CD14-positive monocyte (primary cell): ENCODE data around the gene LRRC18. TPM values are rescaled to one million over a fixed set of nuclear protein-coding genes. Genes with fewer than 3 reads are reported as not detected.
A peak's percentile ranks its signal among the peaks of the same experiment; 100 is the strongest.

Experiments used
- DNase-seq, 3 donors: peaks; one replicate each; pipeline ENCODE4 v3.0.0-alpha.2; 2011 to 2022
- H2AFZ ChIP-seq: 2 replicates; pipeline ENCODE4 v1.6.0; 2012; ENCODE audit warnings: mild to moderate bottlenecking, low read depth, low read length, inconsistent platforms; ENCODE audit not compliant: insufficient read depth, poor library complexity, severe bottlenecking
- H3K27ac ChIP-seq, 2 donors: 1 replicate in 1 of 2; 2 replicates in 1 of 2; pipeline ENCODE4 v1.5.1; 2012 to 2013; ENCODE audit warnings: low read length in 2 of 2, control low read depth in 1 of 2, inconsistent platforms in 1 of 2, low read depth in 1 of 2, mild to moderate bottlenecking in 1 of 2
- H3K27me3 ChIP-seq, 2 donors: one replicate each; pipeline versions ENCODE4 v1.6.0 to v1.6.1; 2011 to 2013; ENCODE audit warnings: low read length in 2 of 2; ENCODE audit not compliant: control insufficient read depth in 2 of 2, insufficient read depth in 2 of 2
- H3K36me3 ChIP-seq, 2 donors: replicated peaks in 1 of 2; 1 replicate in 1 of 2; 2 replicates in 1 of 2; pipeline versions ENCODE4 v1.5.1 to v1.6.1; 2012 to 2013; ENCODE audit warnings: low read length in 2 of 2, control low read depth in 1 of 2, inconsistent platforms in 1 of 2, mild to moderate bottlenecking in 1 of 2; ENCODE audit not compliant: insufficient read depth in 2 of 2, control insufficient read depth in 1 of 2
- H3K4me1 ChIP-seq, 2 donors: 1 replicate in 1 of 2; 2 replicates in 1 of 2; pipeline versions ENCODE4 v1.5.1 to v1.6.1; 2012 to 2013; ENCODE audit warnings: low read length in 2 of 2, control low read depth in 1 of 2, inconsistent platforms in 1 of 2, mild to moderate bottlenecking in 1 of 2, moderate library complexity in 1 of 2; ENCODE audit not compliant: insufficient read depth in 2 of 2, control insufficient read depth in 1 of 2
- H3K4me2 ChIP-seq: replicated peaks from 2 replicates; pipeline ENCODE3; 2012; ENCODE audit warnings: low read length, moderate library complexity, mild to moderate bottlenecking; ENCODE audit not compliant: poor library complexity, severe bottlenecking; ENCODE audit errors: extremely low read depth
- H3K4me3 ChIP-seq, 3 experiments: fragments of 200-600 bp in 1 of 3; sonication (generic) in 1 of 3; replicated peaks in 1 of 3; 1 replicate in 2 of 3; 2 replicates in 1 of 3; pipeline ENCODE4 v1.5.1; 2011 to 2013; ENCODE audit warnings: low read length in 3 of 3, mild to moderate bottlenecking in 3 of 3, control low read depth in 2 of 3, low read depth in 2 of 3, inconsistent platforms in 1 of 3, moderate library complexity in 1 of 3
- H3K79me2 ChIP-seq: 2 replicates; pipeline ENCODE4 v1.6.0; 2012; ENCODE audit warnings: mild to moderate bottlenecking, control low read depth, inconsistent platforms, low read length, moderate library complexity; ENCODE audit not compliant: insufficient read depth
- H3K9ac ChIP-seq: 2 replicates; pipeline ENCODE4 v1.6.0; 2017; ENCODE audit warnings: low read length, mild to moderate bottlenecking; ENCODE audit not compliant: insufficient read depth, poor library complexity, severe bottlenecking
- H3K9me3 ChIP-seq, 2 donors: replicated peaks in 1 of 2; 1 replicate in 1 of 2; 2 replicates in 1 of 2; pipeline versions ENCODE4 v1.5.1 to v1.6.1; 2012 to 2013; ENCODE audit warnings: low read length in 2 of 2, control low read depth in 1 of 2; ENCODE audit not compliant: control insufficient read depth in 1 of 2, insufficient read depth in 1 of 2
- H4K20me1 ChIP-seq: 2 replicates; pipeline ENCODE4 v1.6.0; 2012; ENCODE audit warnings: mild to moderate bottlenecking, low read length, control low read depth, moderate library complexity; ENCODE audit not compliant: insufficient read depth
- H3K27ac Mint-ChIP-seq, 7 donors: one replicate each; pipeline ENCODE4 v1.8.0; 2020; ENCODE audit warnings: mild to moderate bottlenecking in 7 of 7, mixed read lengths in 7 of 7, moderate library complexity in 6 of 7, inconsistent platforms in 2 of 7
- H3K27me3 Mint-ChIP-seq, 3 donors: one replicate each; pipeline ENCODE4 v1.8.0; 2021 to 2022; ENCODE audit warnings: low read depth in 3 of 3, mild to moderate bottlenecking in 3 of 3, mixed read lengths in 3 of 3, moderate library complexity in 3 of 3, inconsistent platforms in 1 of 3
- H3K36me3 Mint-ChIP-seq, 2 donors: one replicate each; pipeline ENCODE4 v1.8.0; 2020; ENCODE audit warnings: mixed read lengths in 2 of 2, inconsistent platforms in 1 of 2, mild to moderate bottlenecking in 1 of 2
- H3K4me1 Mint-ChIP-seq: one replicate; pipeline ENCODE4 v1.8.0; 2020; ENCODE audit warnings: mild to moderate bottlenecking, mixed read lengths
- H3K4me3 Mint-ChIP-seq, 2 donors: one replicate each; pipeline ENCODE4 v1.8.0; 2020; ENCODE audit warnings: mild to moderate bottlenecking in 2 of 2, mixed read lengths in 2 of 2, moderate library complexity in 1 of 2
- H3K9me3 Mint-ChIP-seq, 7 donors: one replicate each; pipeline ENCODE4 v1.8.0; 2020 to 2022; ENCODE audit warnings: mixed read lengths in 7 of 7, mild to moderate bottlenecking in 6 of 7, moderate library complexity in 6 of 7, inconsistent platforms in 2 of 7
- WGBS: methylation state at CpG from one replicate; pipeline ENCODE4 v1.1.5; 2013; ENCODE audit warnings: missing lambda C conversion rate; ENCODE audit not compliant: insufficient coverage; 5-methylcytosine and 5-hydroxymethylcytosine counted together
- intact Hi-C, 2 donors: fragments of 100-400 bp; cut with micrococcal nuclease; formaldehyde crosslinking; loops; one replicate each; pipeline versions ENCODE4 v1.15.0 to v1.15.1; 2023
- polyA plus RNA-seq, 3 donors: library from polyadenylated mRNA; depleted of rRNA in 1 of 3; unstranded in 2 of 3; stranded (reverse) in 1 of 3; fragments of 300-500 nt in 2 of 3; fragments of >200 nt in 1 of 3; fragmentation: Illumina TruSeq in 2 of 3; gene quantifications; 1 replicate in 2 of 3; 2 replicates in 1 of 3; pipeline ENCODE4 v1.2.3, GENCODE V29; 2012 to 2021
- TF ChIP-seq, protein P1 (sequence below): fragments of 200-600 bp; IDR thresholded peaks from one replicate; pipeline ENCODE4 v1.8.0; 2022; ENCODE audit warnings: antibody characterized with exemption, mild to moderate bottlenecking

LRRC18 gene
- polyA plus RNA-seq, 3 donors: not detected

DNA sequence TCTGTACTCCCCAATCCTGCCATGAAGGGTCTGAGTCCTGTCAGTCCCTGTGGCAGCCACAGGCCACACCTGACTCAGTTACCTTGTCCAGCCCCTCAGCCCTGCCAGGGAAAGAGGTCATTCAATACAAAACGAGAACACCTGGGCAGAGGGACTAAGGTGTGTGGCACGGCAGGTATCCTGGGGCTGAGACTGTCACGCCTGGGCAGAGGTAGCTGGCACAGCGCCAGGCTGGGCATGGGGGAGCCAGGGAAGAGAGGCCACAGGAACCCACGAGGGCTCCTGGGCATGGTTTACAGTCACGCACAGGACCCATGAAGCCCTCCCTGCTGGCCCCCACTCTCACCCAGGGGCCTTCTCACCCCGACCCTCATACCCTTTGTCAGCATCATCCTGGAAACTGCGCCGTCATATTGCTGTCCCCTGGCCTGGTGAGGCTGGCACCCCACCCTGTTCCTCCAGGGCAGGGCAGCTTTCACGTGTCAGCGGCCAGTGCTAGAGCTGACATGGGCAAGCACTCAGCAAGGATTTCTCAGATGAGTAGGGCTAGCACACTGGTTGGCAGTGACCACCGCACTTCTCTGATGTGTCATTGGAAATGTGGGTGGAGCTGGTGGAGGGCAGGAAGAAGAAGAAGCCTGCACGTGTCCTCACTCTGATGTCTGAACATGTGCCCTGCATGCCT lies 42.7 kb downstream of the LRRC18 start:
- H3K4me2 ChIP-seq: no peak overlapping the region
- TF ChIP-seq, protein P1, sequence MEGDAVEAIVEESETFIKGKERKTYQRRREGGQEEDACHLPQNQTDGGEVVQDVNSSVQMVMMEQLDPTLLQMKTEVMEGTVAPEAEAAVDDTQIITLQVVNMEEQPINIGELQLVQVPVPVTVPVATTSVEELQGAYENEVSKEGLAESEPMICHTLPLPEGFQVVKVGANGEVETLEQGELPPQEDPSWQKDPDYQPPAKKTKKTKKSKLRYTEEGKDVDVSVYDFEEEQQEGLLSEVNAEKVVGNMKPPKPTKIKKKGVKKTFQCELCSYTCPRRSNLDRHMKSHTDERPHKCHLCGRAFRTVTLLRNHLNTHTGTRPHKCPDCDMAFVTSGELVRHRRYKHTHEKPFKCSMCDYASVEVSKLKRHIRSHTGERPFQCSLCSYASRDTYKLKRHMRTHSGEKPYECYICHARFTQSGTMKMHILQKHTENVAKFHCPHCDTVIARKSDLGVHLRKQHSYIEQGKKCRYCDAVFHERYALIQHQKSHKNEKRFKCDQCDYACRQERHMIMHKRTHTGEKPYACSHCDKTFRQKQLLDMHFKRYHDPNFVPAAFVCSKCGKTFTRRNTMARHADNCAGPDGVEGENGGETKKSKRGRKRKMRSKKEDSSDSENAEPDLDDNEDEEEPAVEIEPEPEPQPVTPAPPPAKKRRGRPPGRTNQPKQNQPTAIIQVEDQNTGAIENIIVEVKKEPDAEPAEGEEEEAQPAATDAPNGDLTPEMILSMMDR: no peak

GRCh38 chr10:48895803-48896195 lies 43.8 kb downstream of the LRRC18 start:
- H2AFZ ChIP-seq: no peak overlapping the region
- Mint-ChIP-seq H3K27ac (no peak overlapping the region), H3K4me1 (peaks cover 22% of the 10 kb centered on the region), H3K27me3 (no peaks in the 10 kb centered on the region), H3K36me3 (peaks cover 70 to 85% of the 10 kb centered on the region in 2 donors), H3K4me3 (no peak overlapping the region), H3K9me3 (peaks cover 0 to 2% (median 0%) of the 10 kb centered on the region in 7 donors)
- intact Hi-C loops: no loop called here
- no peaks in the 10 kb centered on the region for H3K9me3 ChIP-seq
- TF ChIP-seq, protein P1: no peak
- H3K4me3 ChIP-seq: no peak overlapping the region
- H4K20me1 ChIP-seq: no peaks in the 10 kb centered on the region
- no peak overlapping the region for H3K9ac ChIP-seq
- 100% methylated on average over 2 of the region's 3 CpGs for WGBS
- H3K36me3 ChIP-seq: peaks cover 77 to 97% of the 10 kb centered on the region in 2 donors
- no peaks in the 10 kb centered on the region for H3K27me3 ChIP-seq
- no peak for DNase-seq
- no peaks in the 10 kb centered on the region for H3K79me2 ChIP-seq
- peaks cover 12 to 18% of the 10 kb centered on the region in 2 donors for H3K4me1 ChIP-seq
- no peak overlapping the region for H3K27ac ChIP-seq
- no peak overlapping the region for H3K4me2 ChIP-seq

More for the DNA sequence above, 42.7 kb downstream of the LRRC18 start:
- H3K36me3 ChIP-seq: peaks cover 73 to 97% of the 10 kb centered on the region in 2 donors
- no peaks in the 10 kb centered on the region for H3K27me3 ChIP-seq
- no peaks in the 10 kb centered on the region for H3K79me2 ChIP-seq
- H3K27me3 Mint-ChIP-seq: no peaks in the 10 kb centered on the region
- H3K27ac ChIP-seq: no peak overlapping the region
- WGBS: 94% methylated on average over 11 of the region's 13 CpGs
- H3K36me3 Mint-ChIP-seq: peaks cover 67 to 85% of the 10 kb centered on the region in 2 donors
- intact Hi-C loops: no loop called here
- peaks cover 0 to 2% (median 0%) of the 10 kb centered on the region in 7 donors for H3K9me3 Mint-ChIP-seq
- peaks cover 23% of the 10 kb centered on the region for H3K4me1 Mint-ChIP-seq
- H3K4me1 ChIP-seq: peaks cover 14 to 19% of the 10 kb centered on the region in 2 donors
- no peak overlapping the region for H2AFZ ChIP-seq
- DNase-seq: no peak
- H4K20me1 ChIP-seq: no peaks in the 10 kb centered on the region
- H3K4me3 Mint-ChIP-seq: no peak overlapping the region
- no peak overlapping the region for H3K9ac ChIP-seq
- no peak overlapping the region for H3K4me3 ChIP-seq
- no peaks in the 10 kb centered on the region for H3K9me3 ChIP-seq
- H3K27ac Mint-ChIP-seq: peak overlapping the region in 2 of 7 donors; percentile 46 to 64
